ENCODE data around the gene NMNAT3. TPM values are rescaled to one million over a fixed set of nuclear protein-coding genes. Genes with fewer than 3 reads are reported as not detected.

The NMNAT3 gene
- total and polyA plus RNA-seq, 8 donors = 3.6 to 24.9 (median 7.0) TPM

DNA sequence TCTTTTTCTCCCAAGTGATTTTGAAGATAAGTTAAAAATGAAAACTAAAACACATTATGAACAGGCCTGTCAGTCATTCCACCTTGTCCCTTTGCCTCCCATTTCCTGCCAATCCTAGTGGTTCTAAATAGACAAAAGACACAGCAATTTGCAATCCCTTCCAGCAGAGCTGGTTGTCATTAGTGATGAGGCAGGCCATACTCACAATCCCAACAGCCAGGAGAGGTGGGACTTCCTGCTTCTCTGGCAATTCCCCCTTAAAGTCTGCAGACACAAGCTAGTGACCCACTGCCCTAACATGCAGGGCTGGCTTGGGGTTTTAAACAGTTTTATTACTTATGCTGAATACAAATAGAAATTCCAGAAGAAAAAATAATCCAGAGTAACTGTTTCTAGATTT, 99.9 kb downstream of the NMNAT3 start:
- no peaks in the 10 kb centered on the region for H3K27me3 ChIP-seq
- H3K4me1 ChIP-seq = peaks cover 0 to 12% (median 5%) of the 10 kb centered on the region in 4 donors
- no peak for TF ChIP-seq POLR2AphosphoS5 (IDR thresholded peaks at IDR 0.05)
- TF ChIP-seq, protein P1, sequence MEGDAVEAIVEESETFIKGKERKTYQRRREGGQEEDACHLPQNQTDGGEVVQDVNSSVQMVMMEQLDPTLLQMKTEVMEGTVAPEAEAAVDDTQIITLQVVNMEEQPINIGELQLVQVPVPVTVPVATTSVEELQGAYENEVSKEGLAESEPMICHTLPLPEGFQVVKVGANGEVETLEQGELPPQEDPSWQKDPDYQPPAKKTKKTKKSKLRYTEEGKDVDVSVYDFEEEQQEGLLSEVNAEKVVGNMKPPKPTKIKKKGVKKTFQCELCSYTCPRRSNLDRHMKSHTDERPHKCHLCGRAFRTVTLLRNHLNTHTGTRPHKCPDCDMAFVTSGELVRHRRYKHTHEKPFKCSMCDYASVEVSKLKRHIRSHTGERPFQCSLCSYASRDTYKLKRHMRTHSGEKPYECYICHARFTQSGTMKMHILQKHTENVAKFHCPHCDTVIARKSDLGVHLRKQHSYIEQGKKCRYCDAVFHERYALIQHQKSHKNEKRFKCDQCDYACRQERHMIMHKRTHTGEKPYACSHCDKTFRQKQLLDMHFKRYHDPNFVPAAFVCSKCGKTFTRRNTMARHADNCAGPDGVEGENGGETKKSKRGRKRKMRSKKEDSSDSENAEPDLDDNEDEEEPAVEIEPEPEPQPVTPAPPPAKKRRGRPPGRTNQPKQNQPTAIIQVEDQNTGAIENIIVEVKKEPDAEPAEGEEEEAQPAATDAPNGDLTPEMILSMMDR (IDR thresholded peaks at IDR 0.05) = no peak
- no peak for TF ChIP-seq POLR2A (IDR thresholded peaks at IDR 0.05)
- TF ChIP-seq EP300 (IDR thresholded peaks at IDR 0.05) = no peak
- peaks cover 0 to 12% (median 2%) of the 10 kb centered on the region in 4 donors for H3K36me3 ChIP-seq
- DNase-seq = no peak
- intact Hi-C loops (cut with DNase I; ENCODE audit: low total_unique reads) = no loop called here
- H3K4me3 ChIP-seq = no peak overlapping the region
- no peak overlapping the region for H3K27ac ChIP-seq
- H3K9me3 ChIP-seq = no peaks in the 10 kb centered on the region

DNA sequence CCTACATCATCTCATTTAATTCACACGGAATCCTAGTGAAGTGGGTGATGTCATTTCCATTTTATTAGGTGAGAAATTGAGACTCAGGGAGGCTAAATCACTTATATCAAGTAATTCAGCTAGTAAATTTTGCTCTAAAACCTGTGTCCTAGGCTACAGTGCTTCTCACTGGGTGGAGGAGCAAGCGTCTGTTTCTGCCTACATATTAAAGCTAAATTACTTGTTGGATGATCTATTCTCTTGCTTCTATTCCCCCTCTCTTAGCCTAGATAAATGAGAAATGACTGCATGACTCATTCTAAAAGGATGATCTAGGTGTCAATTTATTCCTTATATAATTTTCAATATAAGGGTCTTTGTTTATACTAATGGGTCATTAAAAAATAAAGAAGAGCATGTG, 100.4 kb downstream of the NMNAT3 start:
- Histone ChIP-seq H3K4me1 (peaks cover 0 to 12% (median 5%) of the 10 kb centered on the region in 4 donors), H3K27ac (no peak overlapping the region), H3K36me3 (peaks cover 0 to 13% (median 2%) of the 10 kb centered on the region in 4 donors), H3K27me3 (no peaks in the 10 kb centered on the region), H3K4me3 (no peak overlapping the region), H3K9me3 (no peaks in the 10 kb centered on the region)
- intact Hi-C loops (cut with DNase I; ENCODE audit: low total_unique reads) = no loop called here
- TF ChIP-seq POLR2AphosphoS5 (IDR thresholded peaks at IDR 0.05) (no peak), EP300 (IDR thresholded peaks at IDR 0.05) (no peak), POLR2A (IDR thresholded peaks at IDR 0.05) (no peak)
- TF ChIP-seq, protein P1 (IDR thresholded peaks at IDR 0.05) = no peak
- 91 to 95% (median 93%) methylated on average over 2 of the region's 2 CpGs for WGBS, 5 donors
- no peak for DNase-seq

DNA sequence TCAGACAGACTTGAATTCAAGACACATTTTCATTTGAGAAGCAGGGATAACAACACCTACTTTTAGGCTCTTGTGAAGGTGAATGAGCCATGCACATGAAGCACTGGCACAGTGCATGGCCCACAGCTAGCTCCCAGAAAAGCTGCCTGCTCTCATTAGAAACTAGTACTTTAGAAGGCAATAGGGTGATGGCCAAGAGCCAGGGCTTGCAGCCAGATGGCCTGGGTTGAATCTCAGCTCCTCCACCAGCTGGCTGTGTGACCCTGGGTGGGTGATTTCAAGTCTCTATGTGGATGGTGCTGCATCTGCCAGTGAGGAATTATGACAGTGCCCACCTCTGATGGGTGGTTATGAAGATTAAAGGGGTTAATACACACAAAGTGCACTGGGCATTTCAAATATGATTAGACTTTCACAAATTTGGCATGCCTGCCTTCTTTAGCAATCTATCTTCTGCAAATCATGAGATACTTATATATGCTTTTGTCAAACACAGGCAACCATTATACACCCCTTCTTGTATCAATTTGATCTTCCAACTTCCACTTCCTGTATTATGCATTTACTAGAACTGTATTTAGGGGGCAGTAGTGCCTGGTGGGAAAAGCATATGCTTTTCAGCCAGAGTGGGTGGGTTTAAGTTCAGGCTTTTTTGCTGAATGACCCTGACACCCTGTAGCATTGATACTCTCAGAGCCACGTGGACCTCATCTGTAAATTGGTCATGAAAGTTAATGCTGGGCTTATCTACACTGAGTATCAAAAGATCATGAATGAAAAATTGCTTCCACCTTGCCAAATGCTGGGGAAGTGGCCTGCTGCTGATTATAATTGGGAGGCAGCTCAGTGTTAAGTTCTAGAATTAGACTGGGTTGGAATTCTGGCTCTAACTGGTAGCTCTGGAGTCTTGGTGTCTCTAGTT, 103.5 kb downstream of the NMNAT3 start:
- no peak overlapping the region for H3K4me3 ChIP-seq

DNA sequence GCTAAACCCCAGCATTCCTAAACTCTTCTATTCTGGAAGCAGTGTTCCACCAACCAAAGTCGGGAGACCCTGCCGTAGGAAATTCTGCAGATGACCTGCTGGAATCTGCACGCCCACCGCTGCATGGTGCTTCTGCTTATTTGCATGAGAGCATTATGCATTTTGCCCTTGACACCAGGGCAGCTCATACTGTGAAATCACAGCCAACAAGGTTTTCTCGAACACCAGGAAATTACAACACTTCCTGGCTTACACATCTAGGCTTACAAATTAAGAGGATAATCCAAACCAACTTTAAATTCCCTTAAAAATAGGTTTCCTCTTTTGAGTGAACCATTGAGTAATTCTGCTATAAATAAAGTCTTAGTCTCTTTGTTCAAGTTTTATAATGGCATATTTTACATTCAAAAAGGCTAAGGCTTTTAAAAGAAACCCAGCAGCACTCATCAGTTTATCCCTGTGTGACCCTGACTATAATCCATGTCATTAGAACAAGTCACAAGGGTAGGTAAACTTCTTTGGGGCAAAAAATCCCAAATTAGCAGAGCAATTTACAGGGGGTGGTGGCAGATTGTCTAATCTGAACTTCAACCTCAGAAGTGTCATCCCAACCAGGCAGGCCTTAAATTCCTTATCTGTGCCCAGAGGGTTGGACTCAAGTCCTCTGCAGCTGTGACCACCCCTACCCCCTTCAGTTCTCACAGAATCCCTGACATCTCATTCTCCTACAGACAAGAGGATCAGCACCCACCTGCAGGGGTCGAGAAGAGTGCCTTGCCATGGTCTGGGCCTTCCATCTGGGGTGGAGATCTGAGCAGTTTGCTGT, 104.7 kb downstream of the NMNAT3 start:
- Histone ChIP-seq H3K27ac (no peak overlapping the region), H3K27me3 (no peaks in the 10 kb centered on the region), H3K9me3 (no peaks in the 10 kb centered on the region), H3K4me1 (peaks cover 0 to 12% (median 5%) of the 10 kb centered on the region in 4 donors), H3K4me3 (no peak overlapping the region), H3K36me3 (peaks cover 0 to 15% (median 4%) of the 10 kb centered on the region in 4 donors)
- 72 to 82% (median 74%) methylated on average over 6 of the region's 6 CpGs for WGBS, 5 donors
- intact Hi-C loops (cut with DNase I; ENCODE audit: low total_unique reads) = no loop called here
- no peak for DNase-seq
- TF ChIP-seq, protein P1 (IDR thresholded peaks at IDR 0.05) = no peak
- TF ChIP-seq EP300 (IDR thresholded peaks at IDR 0.05) (no peak), POLR2A (IDR thresholded peaks at IDR 0.05) (no peak), POLR2AphosphoS5 (IDR thresholded peaks at IDR 0.05) (no peak)

More for the DNA sequence above, 103.5 kb downstream of the NMNAT3 start:
- Histone ChIP-seq H3K9me3 (no peaks in the 10 kb centered on the region), H3K27ac (no peak overlapping the region), H3K4me1 (peaks cover 0 to 12% (median 5%) of the 10 kb centered on the region in 4 donors), H3K27me3 (no peaks in the 10 kb centered on the region), H3K36me3 (peaks cover 0 to 25% (median 6%) of the 10 kb centered on the region in 4 donors)
- peak; percentile 38 to 58 for DNase-seq
- TF ChIP-seq, protein P1 (IDR thresholded peaks at IDR 0.05) = no peak
- no peak for TF ChIP-seq EP300 (IDR thresholded peaks at IDR 0.05)
- intact Hi-C loops (cut with DNase I; ENCODE audit: low total_unique reads) = no loop called here
- WGBS, 5 donors = 0 to 24% (median 15%) methylated on average over 1 of the region's 1 CpG

All from stomach (tissue), 9 donors.